ENCODE results near the gene SGTB. TPM values are rescaled to one million over a fixed set of nuclear protein-coding genes. Genes with fewer than 3 reads are reported as not detected.
A peak's percentile ranks its signal among the peaks of the same experiment; 100 is the strongest.

SGTB gene
- total RNA-seq, 2 experiments from 2014 or later: 17.0 to 18.5 TPM

- Mint-ChIP-seq H3K36me3 (ENCODE audit: low read depth) (peaks cover 2% of the 10 kb centered on the region), H3K4me1 (ENCODE audit: low read depth) (peaks cover 13% of the 10 kb centered on the region), H3K27me3 (no peaks in the 10 kb centered on the region), H3K27ac (no peak overlapping the region), H3K4me3 (no peak overlapping the region), H3K9me3 (no peaks in the 10 kb centered on the region)
- CTCF ChIA-PET: interaction anchor here (1.0 kb wide), 1 partner anchor 12 kb away, joined by 3 read pairs; no protein-coding TSS in a partner anchor
- intact Hi-C loops (cut with micrococcal nuclease): no loop called here
- no peak for ATAC-seq
- POLR2A ChIA-PET: no interaction called here
- no peak for TF ChIP-seq CTCF (IDR thresholded peaks at IDR 0.05)
- DNase-seq: no peak
These were observed 5.7 kb upstream of the SGTB start for GRCh38 chr5:65727491-65728156.

DNA sequence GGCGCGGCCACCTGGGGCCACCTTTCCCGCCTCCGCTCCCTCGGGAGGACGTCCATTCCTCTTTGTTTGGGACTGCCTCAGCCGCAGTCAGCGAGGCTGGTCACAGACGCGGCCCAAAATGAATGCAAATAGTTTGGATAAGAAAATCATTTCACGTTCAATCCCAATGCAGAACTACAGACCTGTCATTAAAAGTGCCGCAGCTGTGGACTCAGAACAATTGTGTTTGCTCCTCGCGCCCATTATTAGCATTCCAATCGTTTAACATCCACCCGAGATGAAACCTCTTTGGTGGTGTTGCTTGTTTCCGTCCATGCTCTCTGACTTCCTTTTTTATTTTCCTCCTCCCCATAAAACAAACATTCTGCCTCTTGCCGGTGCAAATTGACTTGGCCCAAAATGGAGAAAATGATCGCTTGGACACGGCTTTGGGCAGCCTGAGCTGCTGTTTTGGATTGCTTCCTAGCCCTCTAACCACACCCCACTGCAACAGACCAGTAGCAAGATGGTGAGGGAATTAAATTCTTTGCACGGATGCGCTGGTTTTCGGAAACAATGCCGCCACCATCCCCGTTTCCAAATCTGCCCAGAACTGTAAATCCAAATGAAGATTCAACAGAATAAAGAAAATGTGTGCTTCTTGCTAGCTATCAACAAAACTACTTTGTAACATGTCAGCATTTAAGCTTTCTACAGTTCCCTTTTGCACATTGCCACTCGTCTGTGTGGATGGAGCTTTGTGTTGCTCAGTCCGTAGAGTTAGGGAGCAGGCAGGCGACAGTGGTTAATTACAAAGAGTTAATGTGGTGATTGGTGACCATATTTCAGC is 880 bp upstream of the SGTB start:
- ATAC-seq (no peak), DNase-seq (peak; percentile 13)
- ChIA-PET CTCF (no interaction called here), POLR2A (interaction anchor here (1.3 to 2.4 kb wide), 2 partner anchors 91 to 204 kb away, joined by 5 to 9 read pairs; partner anchors contain the start of gene ERBIN)
- no peaks in the 10 kb centered on the region for H3K27me3 Mint-ChIP-seq
- no peak for TF ChIP-seq CTCF (IDR thresholded peaks at IDR 0.05)
- H3K4me3 Mint-ChIP-seq: peak overlapping the region; percentile 86
- peaks cover 9% of the 10 kb centered on the region for H3K36me3 Mint-ChIP-seq (ENCODE audit: low read depth)
- H3K4me1 Mint-ChIP-seq (ENCODE audit: low read depth): peaks cover 13% of the 10 kb centered on the region
- intact Hi-C loops (cut with micrococcal nuclease): loop anchor here (5.0 kb wide), 1 partner anchor 205 kb away; the partner anchor contains the start of gene ERBIN
- H3K27ac Mint-ChIP-seq: peak overlapping the region; percentile 88
- no peaks in the 10 kb centered on the region for H3K9me3 Mint-ChIP-seq

DNA sequence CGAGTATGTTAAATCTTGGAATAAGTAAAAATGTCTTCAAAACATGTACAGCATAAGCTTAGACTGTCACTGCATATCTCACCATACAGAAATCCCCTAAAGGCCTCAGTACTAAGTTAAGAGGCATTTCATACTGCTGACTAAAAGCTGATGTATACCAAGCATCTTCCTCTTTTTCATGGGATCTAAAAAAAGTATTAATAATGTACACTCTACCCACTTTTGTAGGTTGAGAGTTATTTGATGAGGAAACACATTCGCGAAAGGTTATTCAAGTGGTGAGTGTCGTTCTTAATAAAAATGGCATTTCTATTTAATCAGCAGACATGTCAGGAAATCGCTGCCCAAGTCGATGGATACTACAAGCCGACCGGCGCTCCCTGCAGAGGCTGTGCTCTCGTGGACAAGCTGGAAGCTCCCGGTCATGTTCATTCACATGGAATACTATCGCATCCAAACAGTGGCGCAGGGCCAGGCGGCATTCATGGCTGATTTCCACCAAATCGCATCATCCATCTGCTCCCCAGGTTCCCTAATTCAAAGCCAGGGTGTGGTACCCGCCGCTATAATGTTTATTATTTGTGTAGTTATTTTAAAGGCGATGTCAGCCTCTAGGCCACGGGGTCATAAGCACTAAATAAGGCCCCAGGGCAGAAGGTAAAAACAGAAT is 724 bp downstream of the SGTB start:
- H3K4me1 Mint-ChIP-seq (ENCODE audit: low read depth): peaks cover 13% of the 10 kb centered on the region
- H3K27ac Mint-ChIP-seq: peak overlapping the region; percentile 93
- no peak for TF ChIP-seq CTCF (IDR thresholded peaks at IDR 0.05)
- DNase-seq (peak; percentile 24), ATAC-seq (peak; percentile 32)
- intact Hi-C loops (cut with micrococcal nuclease): loop anchor here (5.0 kb wide), 1 partner anchor 206 kb away; the partner anchor contains the start of gene ERBIN
- peak overlapping the region; percentile 86 for H3K4me3 Mint-ChIP-seq
- no peaks in the 10 kb centered on the region for H3K27me3 Mint-ChIP-seq
- POLR2A ChIA-PET: interaction anchor here (0.6 to 2.4 kb wide), 6 partner anchors 10 to 331 kb away, joined by 3 to 9 read pairs (median 4); partner anchors contain the start of genes CENPK, ERBIN, PPWD1 and TRIM23
- no peaks in the 10 kb centered on the region for H3K9me3 Mint-ChIP-seq
- peaks cover 9% of the 10 kb centered on the region for H3K36me3 Mint-ChIP-seq (ENCODE audit: low read depth)
- CTCF ChIA-PET: interaction anchor here (1.0 to 1.2 kb wide), 2 partner anchors 10 to 423 kb away, joined by 3 to 4 read pairs; partner anchors contain the start of gene SREK1

GRCh38 chr5:65718576-65719310 is 3.2 kb downstream of the SGTB start:
- no peak for TF ChIP-seq CTCF (IDR thresholded peaks at IDR 0.05)

More at GRCh38 chr5:65718576-65719310, 3.2 kb downstream of the SGTB start:
- intact Hi-C loops (cut with micrococcal nuclease): no loop called here
- Mint-ChIP-seq H3K36me3 (ENCODE audit: low read depth) (peaks cover 13% of the 10 kb centered on the region), H3K4me1 (ENCODE audit: low read depth) (peaks cover 12% of the 10 kb centered on the region), H3K9me3 (no peaks in the 10 kb centered on the region), H3K27me3 (no peaks in the 10 kb centered on the region), H3K27ac (peak overlapping the region; percentile 93), H3K4me3 (peak overlapping the region; percentile 86)
- no peak for ATAC-seq
- DNase-seq: no peak
- CTCF ChIA-PET: interaction anchor here (0.6 to 1.2 kb wide), 2 partner anchors 73 to 229 kb away, joined by 3 read pairs; no protein-coding TSS in a partner anchor
- POLR2A ChIA-PET: interaction anchor here (0.8 to 1.0 kb wide), 2 partner anchors 14 to 156 kb away, joined by 3 to 4 read pairs; partner anchors contain the start of genes CENPK and PPWD1

All from activated CD8-positive, alpha-beta T cell treated with anti-CD3 and anti-CD28 coated beads for 36 hours (primary cell).